Mammary epithelial cell (primary cell): Measurements from ENCODE around the gene FSTL4.

Experiments used
- EZH2 ChIP-seq: IDR thresholded peaks from 2 replicates; pipeline ENCODE4 v1.6.1; 2012; ENCODE audit warnings: low read length, inconsistent platforms, borderline replicate concordance
- TF ChIP-seq, protein P1 (sequence below), 2 donors: IDR thresholded peaks in 1 of 2; conservative IDR thresholded peaks in 1 of 2; 2 replicates each; pipeline ENCODE4 v1.5.1; 2011 to 2012; ENCODE audit warnings: inconsistent platforms in 2 of 2, low read length in 2 of 2, mild to moderate bottlenecking in 2 of 2, control low read depth in 1 of 2, low read depth in 1 of 2; ENCODE audit not compliant: insufficient read depth in 1 of 2; ENCODE audit errors: extremely low read depth in 1 of 2

DNA sequence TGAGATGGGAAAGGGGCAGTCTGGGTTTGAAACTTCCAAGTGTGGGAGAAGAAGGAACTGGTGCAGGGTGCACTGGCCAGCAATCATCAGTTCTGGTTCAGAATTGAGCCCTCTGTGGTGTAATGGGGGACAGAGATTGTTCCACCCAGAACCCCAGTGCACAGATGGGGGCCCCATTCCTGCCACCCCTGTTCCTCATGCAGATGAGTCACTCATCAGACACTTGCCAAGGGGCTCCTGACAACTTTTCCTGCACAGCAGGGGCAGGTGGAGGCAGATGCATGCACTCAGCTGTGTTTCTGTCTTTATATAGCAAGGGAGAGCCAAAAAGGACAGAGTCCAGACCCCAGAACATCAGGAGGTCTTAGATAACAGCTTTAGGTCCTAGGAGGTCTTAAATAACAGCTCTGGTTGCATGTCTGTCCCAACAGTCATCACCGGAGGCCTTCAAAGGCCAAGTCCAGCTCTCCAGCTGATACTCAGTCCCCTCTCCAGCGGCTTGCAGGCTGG, 307.6 kb downstream of the FSTL4 start:
- TF ChIP-seq, protein P1, sequence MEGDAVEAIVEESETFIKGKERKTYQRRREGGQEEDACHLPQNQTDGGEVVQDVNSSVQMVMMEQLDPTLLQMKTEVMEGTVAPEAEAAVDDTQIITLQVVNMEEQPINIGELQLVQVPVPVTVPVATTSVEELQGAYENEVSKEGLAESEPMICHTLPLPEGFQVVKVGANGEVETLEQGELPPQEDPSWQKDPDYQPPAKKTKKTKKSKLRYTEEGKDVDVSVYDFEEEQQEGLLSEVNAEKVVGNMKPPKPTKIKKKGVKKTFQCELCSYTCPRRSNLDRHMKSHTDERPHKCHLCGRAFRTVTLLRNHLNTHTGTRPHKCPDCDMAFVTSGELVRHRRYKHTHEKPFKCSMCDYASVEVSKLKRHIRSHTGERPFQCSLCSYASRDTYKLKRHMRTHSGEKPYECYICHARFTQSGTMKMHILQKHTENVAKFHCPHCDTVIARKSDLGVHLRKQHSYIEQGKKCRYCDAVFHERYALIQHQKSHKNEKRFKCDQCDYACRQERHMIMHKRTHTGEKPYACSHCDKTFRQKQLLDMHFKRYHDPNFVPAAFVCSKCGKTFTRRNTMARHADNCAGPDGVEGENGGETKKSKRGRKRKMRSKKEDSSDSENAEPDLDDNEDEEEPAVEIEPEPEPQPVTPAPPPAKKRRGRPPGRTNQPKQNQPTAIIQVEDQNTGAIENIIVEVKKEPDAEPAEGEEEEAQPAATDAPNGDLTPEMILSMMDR (conservative IDR thresholded peaks at IDR 0.05 in 1 of 2, IDR thresholded peaks at IDR 0.05 in 1 of 2; ENCODE audit: extremely low read depth in 1 of 2, insufficient read depth in 1 of 2, low read depth in 1 of 2, low read length in 2 of 2): no peak
- no peak for TF ChIP-seq EZH2
